Vagina (tissue), 2 donors: Measurements from ENCODE around the gene RHOD. TPM values are rescaled to one million over a fixed set of nuclear protein-coding genes. Genes with fewer than 3 reads are reported as not detected.
A peak's percentile ranks its signal among the peaks of the same experiment; 100 is the strongest.

ENCODE experiments used
- DNase-seq, 2 donors: peaks; one replicate each; pipeline ENCODE4 v3.0.0-alpha.2; 2017; ENCODE audit errors: extremely low spot score in 2 of 2
- H3K27ac ChIP-seq: fragments of 200-600 bp; sonication (generic); one replicate; pipeline ENCODE4 v1.5.1; 2019
- H3K27me3 ChIP-seq: fragments of 200-600 bp; sonication (generic); one replicate; pipeline ENCODE4 v1.5.1; 2019
- H3K36me3 ChIP-seq, 2 donors: fragments of 200-600 bp; sonication (generic); one replicate each; pipeline ENCODE4 v1.5.1; 2017 to 2019
- H3K4me1 ChIP-seq: fragments of 200-600 bp; sonication (generic); one replicate; pipeline ENCODE4 v1.5.1; 2019
- H3K4me3 ChIP-seq, 2 donors: fragments of 200-600 bp; sonication (generic); 1 replicate in 1 of 2; 2 replicates in 1 of 2; pipeline ENCODE4 v1.5.1; 2016 to 2019
- H3K9me3 ChIP-seq: fragments of 200-600 bp; sonication (generic); one replicate; pipeline ENCODE4 v1.5.1; 2019
- POLR2A ChIP-seq, 2 donors: fragments of 450-650 bp; IDR thresholded peaks; one replicate each; pipeline ENCODE4 v1.6.1; 2017; ENCODE audit warnings: antibody characterized with exemption in 2 of 2, mild to moderate bottlenecking in 2 of 2, moderate library complexity in 2 of 2
- POLR2AphosphoS5 ChIP-seq, 2 donors: sonication (generic); formaldehyde crosslinking; IDR thresholded peaks; one replicate each; pipeline ENCODE4 v1.9.0; 2017; ENCODE audit warnings: antibody characterized with exemption in 2 of 2, mild to moderate bottlenecking in 2 of 2, low read depth in 1 of 2; ENCODE audit not compliant: insufficient read depth in 1 of 2
- intact Hi-C: fragments of 100-400 bp; cut with DNase I; formaldehyde crosslinking; loops from one replicate; pipeline ENCODE4 v1.15.1; 2023
- total RNA-seq: library from RNA; depleted of rRNA; stranded (reverse); fragments of >200 nt; gene quantifications from one replicate; pipeline ENCODE4 v1.2.3, GENCODE V29; 2016
- TF ChIP-seq, protein P1 (sequence below), 3 experiments: fragments of 450-650 bp in 2 of 3; fragments of 200-600 bp in 1 of 3; sonication (generic) in 1 of 3; IDR thresholded peaks; one replicate each; pipeline ENCODE4 v1.5.1; 2017 to 2019; ENCODE audit warnings: antibody characterized with exemption in 3 of 3, mild to moderate bottlenecking in 2 of 3, moderate library complexity in 2 of 3

Gene RHOD
- total RNA-seq, 1 donor from 2014 or later: 26.5 TPM

GRCh38 chr11:67031791-67032561 is 24.7 kb upstream of the RHOD start:
- TF ChIP-seq POLR2A (IDR thresholded peaks at IDR 0.05): no peak
- no peak for TF ChIP-seq POLR2AphosphoS5 (IDR thresholded peaks at IDR 0.05; ENCODE audit: insufficient read depth in 1 of 2, low read depth in 1 of 2)
- TF ChIP-seq, protein P1, sequence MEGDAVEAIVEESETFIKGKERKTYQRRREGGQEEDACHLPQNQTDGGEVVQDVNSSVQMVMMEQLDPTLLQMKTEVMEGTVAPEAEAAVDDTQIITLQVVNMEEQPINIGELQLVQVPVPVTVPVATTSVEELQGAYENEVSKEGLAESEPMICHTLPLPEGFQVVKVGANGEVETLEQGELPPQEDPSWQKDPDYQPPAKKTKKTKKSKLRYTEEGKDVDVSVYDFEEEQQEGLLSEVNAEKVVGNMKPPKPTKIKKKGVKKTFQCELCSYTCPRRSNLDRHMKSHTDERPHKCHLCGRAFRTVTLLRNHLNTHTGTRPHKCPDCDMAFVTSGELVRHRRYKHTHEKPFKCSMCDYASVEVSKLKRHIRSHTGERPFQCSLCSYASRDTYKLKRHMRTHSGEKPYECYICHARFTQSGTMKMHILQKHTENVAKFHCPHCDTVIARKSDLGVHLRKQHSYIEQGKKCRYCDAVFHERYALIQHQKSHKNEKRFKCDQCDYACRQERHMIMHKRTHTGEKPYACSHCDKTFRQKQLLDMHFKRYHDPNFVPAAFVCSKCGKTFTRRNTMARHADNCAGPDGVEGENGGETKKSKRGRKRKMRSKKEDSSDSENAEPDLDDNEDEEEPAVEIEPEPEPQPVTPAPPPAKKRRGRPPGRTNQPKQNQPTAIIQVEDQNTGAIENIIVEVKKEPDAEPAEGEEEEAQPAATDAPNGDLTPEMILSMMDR (IDR thresholded peaks at IDR 0.05): no peak
- no peaks in the 10 kb centered on the region for H3K36me3 ChIP-seq
- no peak overlapping the region for H3K27ac ChIP-seq
- H3K4me3 ChIP-seq: no peak overlapping the region
- DNase-seq: no peak
- no peaks in the 10 kb centered on the region for H3K27me3 ChIP-seq
- no peaks in the 10 kb centered on the region for H3K9me3 ChIP-seq
- intact Hi-C loops: no loop called here
- H3K4me1 ChIP-seq: peaks cover 30% of the 10 kb centered on the region

DNA sequence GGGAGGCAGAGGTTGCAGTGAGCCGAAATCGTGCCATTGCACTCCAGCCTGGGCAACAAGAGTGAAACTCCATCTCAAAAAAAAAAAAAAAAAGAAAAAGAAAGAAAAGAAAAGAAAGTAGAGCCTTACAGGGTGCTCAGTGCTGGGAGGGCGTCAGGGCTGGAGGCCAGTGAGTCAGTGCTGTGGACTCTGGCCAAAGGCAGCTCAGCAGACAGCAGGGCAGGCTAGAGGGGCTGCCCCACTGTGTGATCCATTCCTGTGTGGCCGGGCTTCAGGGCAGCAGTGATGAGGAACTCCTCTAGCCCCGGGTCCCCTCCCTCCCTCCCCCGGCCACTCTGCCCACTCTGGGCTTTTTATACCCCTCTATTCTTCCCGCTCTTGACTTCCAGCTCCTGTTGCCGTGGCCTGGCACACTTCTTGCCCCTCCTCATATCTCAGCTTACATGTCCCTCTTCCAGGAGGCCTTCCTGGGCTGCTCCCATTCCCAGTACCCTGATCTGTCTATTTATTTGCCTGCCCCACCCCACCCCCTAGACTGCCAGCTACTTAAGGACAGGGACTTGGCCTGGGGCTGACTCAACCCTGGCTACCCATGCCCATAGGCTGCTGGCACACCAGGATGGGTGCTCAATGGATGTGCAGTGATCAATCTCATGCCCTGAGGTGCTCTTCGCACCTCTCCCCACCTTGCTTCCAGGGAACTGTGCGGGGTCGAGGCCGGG is 23.7 kb upstream of the RHOD start:
- intact Hi-C loops: no loop called here
- Histone ChIP-seq H3K27ac (peak overlapping the region; percentile 73), H3K27me3 (no peaks in the 10 kb centered on the region), H3K36me3 (no peaks in the 10 kb centered on the region), H3K4me3 (no peak overlapping the region), H3K4me1 (peaks cover 27% of the 10 kb centered on the region), H3K9me3 (no peaks in the 10 kb centered on the region)
- no peak for DNase-seq
- TF ChIP-seq POLR2AphosphoS5 (IDR thresholded peaks at IDR 0.05; ENCODE audit: insufficient read depth in 1 of 2, low read depth in 1 of 2) (no peak), POLR2A (IDR thresholded peaks at IDR 0.05) (no peak)
- TF ChIP-seq, protein P1 (IDR thresholded peaks at IDR 0.05): no peak

- H3K27me3 ChIP-seq: no peaks in the 10 kb centered on the region
- no peak overlapping the region for H3K4me3 ChIP-seq
- peak in 1 of 2 donors; percentile 56 for TF ChIP-seq POLR2AphosphoS5 (IDR thresholded peaks at IDR 0.05; ENCODE audit: insufficient read depth in 1 of 2, low read depth in 1 of 2)
- TF ChIP-seq, protein P1 (IDR thresholded peaks at IDR 0.05): no peak
- no peaks in the 10 kb centered on the region for H3K9me3 ChIP-seq
- no peak for DNase-seq
- peak overlapping the region; percentile 73 for H3K27ac ChIP-seq
- H3K36me3 ChIP-seq: no peaks in the 10 kb centered on the region
- H3K4me1 ChIP-seq: peaks cover 27% of the 10 kb centered on the region
- intact Hi-C loops: no loop called here
These were observed 22.9 kb upstream of the RHOD start for GRCh38 chr11:67033661-67034166.

- DNase-seq: no peak
- H3K27ac ChIP-seq: peak overlapping the region; percentile 73
- no peaks in the 10 kb centered on the region for H3K9me3 ChIP-seq
- intact Hi-C loops: no loop called here
- TF ChIP-seq POLR2A (IDR thresholded peaks at IDR 0.05) (no peak), POLR2AphosphoS5 (IDR thresholded peaks at IDR 0.05; ENCODE audit: insufficient read depth in 1 of 2, low read depth in 1 of 2) (no peak)
- TF ChIP-seq, protein P1 (IDR thresholded peaks at IDR 0.05): no peak
- H3K4me3 ChIP-seq: no peak overlapping the region
- H3K36me3 ChIP-seq: no peaks in the 10 kb centered on the region
- H3K27me3 ChIP-seq: no peaks in the 10 kb centered on the region
- H3K4me1 ChIP-seq: peaks cover 27% of the 10 kb centered on the region
These were observed 22.3 kb upstream of the RHOD start for GRCh38 chr11:67034350-67034749.
